NCI-H526 treated with DMSO at 0.1 percent for 48 hours (cell line): ENCODE data around the gene DCDC1.
A peak's percentile ranks its signal among the peaks of the same experiment; 100 is the strongest.

Experiments used
- DNase-seq: peaks from one replicate; lab custom pipeline; 2025; lab: John Stamatoyannopoulos, UW

The DCDC1 gene

GRCh38 chr11:31236143-31236542, 133.4 kb downstream of the DCDC1 start:
- peak; percentile 58 for DNase-seq

DNA sequence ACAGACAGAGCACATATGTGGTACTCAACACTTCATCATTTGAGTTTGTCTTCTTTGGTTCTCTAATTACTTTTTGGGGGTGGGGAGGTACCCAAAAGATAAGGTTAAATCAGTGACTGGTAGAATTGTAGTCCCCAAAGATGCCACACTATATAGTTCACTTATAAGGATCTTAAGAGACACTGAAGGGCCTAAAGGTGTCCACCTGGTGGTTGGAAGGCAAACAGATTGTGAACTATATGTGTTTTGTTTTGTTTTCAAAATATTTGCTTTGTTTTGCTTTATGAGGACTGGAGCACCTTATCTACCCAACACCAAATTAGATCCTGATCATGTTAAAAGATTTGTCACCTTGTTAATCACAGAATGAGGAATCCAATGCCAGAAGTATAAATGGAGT, 136.1 kb downstream of the DCDC1 start:
- DNase-seq = no peak

GRCh38 chr11:31231601-31232000, 137.9 kb downstream of the DCDC1 start:
- DNase-seq = no peak

DNA sequence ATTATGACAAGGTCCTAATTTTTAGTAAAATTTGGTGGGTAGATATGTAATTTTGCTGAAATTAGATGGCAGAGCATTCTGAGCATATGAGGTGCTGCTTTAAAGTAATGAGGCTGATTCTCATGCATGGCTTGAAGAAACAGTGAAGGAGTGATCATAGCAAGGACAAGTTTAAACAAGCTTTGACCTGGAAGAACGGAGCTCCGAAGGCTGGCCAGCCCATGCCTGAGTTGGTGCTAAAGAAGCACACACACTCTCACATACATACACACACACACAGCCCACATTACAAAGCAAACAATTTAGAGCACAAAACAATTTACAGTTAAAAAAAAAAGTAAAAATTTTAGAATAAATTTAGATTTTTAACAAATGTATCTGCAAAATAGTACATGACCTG, 150.7 kb downstream of the DCDC1 start:
- DNase-seq = no peak

DNA sequence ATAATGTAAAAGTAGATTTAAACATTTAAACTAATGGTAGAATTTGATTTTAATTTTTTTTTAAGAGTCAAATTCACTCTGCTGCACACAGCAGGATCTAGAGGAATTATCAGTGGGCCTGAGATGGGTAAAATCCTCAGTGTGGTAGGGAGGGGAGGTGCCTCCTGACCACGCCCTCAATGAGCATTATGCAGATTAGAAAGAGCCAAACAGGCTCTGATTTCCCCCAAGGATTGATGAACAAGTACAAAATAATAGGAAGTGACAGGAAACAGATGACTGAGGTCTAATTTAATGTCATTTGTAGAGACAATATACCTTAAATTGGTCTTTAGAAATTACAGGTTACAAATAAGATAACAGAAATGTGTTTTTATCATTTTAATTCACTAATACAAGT, 155.2 kb downstream of the DCDC1 start:
- no peak for DNase-seq

DNA sequence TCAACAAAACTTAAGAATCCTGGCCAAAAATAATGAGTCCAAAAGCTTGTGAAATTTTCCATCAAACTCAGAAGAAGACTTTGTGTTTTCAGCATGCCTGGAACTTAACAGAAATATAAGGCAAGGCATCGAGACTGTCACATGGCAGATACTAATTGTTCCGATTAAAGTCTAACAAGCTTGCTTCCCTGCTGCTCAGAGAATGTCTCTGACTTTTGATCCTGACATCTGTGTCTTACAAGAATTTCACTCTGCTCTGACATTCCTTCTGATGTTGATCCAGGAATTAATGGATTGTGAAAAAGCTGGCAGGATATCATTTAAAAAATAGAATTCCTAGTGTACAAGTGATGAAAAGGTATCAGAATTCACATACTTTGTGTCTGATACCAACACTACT, 170.2 kb downstream of the DCDC1 start:
- DNase-seq = no peak

GRCh38 chr11:31173926-31174680, 195.4 kb downstream of the DCDC1 start:
- DNase-seq = no peak

DNA sequence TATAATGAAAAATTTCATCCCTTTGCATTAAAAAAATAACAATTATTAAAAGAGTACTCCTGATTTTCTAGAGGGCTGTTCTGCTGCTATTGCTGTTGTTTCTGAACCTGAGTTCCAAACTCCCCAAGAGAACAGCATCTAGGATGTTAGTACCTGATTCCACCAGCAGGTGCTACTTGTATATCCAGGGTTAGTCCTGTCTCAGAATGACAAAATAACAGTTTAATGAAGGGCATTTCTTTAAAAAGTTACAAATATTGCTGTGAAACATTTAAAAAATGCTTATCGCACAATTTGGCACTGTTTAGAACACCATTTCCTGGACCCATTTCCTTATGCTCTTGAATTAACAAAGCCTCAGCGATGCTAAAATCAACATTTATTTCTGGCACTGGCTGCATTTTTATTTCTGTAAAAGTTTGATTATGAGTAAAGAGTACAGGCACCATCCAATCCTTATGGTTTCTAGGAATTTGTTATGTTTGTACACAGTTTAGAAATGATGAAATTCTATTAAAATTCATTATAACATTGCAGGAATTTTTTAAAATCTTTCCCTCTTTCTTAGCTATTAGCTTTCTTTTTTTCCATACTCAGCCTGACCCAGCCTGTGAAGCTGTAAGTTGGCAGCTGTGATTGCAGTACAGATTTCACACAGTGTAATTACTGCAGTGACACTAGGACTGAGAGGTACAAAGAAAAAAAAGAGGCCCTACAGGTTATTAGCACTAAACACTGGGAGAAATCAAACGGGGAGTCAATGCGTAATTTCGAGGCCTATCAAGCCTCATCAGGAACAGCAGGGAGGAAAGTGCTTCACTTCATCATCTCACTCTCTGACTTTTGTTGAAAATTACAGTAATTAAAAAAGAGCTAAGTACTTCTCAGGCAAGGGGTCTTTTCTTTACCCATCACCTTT, 208.8 kb downstream of the DCDC1 start:
- no peak for DNase-seq

- DNase-seq = no peak
Measured at GRCh38 chr11:31150841-31151240, 218.7 kb downstream of the DCDC1 start.

- DNase-seq = no peak
Measured at GRCh38 chr11:31150011-31150410, 219.5 kb downstream of the DCDC1 start.

DNA sequence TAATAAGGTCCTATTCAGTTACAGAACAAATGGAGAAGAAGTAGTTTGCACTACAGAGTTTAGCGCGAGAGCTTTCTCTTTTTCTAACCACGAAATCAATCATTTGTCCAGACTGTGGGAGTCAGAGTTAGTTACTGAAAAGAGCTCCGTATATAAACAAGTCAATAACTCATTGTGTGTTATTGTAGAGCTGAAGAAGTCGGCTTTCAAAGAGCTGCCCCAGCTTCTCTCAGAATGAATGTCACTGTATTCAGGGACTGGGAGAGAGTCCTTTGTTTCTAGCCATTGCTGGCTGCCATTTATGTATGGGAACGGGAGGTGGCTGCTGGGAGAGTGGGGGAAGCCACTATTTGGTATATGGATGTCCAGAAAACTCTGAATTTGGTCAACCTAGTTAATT, 227.8 kb downstream of the DCDC1 start:
- DNase-seq = no peak

DNA sequence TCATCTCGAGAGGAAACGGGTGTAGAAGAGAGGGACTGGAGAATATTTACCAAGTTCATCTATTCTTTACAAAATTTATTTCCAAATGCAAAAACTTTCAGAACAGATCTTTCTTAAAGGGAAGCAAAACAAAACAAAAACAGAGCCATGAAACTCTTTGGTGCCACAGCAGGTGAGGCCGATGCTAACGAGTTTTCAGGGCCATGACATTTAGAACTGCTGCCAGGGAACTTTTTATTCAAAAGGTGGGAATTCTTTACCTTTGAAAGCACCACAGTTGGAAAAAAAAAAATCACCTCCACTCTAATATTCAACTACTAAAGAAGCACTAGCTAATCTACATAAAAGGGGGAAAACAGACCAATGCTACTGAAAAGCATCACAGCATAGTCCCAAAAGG, 230.1 kb downstream of the DCDC1 start:
- no peak for DNase-seq

- DNase-seq = no peak
Measured at GRCh38 chr11:31132531-31133421, 236.8 kb downstream of the DCDC1 start.

GRCh38 chr11:31131760-31132159, 237.8 kb downstream of the DCDC1 start:
- DNase-seq = no peak

DNA sequence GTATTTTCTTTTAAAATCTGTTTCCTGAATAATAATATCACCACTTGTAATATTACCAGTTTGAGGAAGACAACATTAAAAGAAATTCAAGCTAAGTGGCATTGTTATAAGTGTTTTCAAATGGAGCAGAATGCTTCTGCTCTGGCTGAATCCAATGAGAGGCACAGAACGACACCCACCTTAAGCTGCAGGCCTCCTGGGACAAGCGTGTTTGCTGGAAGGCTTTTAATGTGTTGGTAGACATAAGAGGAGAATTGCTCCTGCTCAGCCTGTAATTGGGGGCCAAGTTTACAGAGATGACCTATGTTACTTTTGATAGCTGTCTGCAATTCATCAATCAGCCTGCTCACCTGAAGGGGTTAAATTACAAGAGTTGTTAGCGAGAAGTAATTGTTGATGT, 242.2 kb downstream of the DCDC1 start:
- no peak for DNase-seq

- no peak for DNase-seq
Measured at GRCh38 chr11:31120428-31120827, 249.1 kb downstream of the DCDC1 start.

DNA sequence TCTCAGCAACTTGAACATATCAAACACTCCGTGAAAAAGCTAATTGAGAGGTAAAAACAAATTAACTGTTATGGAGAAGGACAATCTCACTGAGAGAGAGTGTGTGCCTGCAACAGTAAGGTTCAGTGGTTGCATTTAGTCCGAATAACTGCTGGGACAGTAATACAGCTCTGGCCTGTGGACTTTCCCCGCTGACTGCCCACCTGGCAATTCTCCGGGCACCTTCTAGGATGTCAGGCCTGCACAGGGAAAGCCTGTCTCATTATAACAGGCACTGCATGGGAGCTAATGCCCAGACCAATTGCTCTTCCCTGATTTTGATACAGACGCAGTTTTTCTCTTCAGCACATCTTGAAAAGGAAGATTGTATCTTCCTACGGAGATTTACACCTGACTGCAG, 251.0 kb downstream of the DCDC1 start:
- no peak for DNase-seq

DNA sequence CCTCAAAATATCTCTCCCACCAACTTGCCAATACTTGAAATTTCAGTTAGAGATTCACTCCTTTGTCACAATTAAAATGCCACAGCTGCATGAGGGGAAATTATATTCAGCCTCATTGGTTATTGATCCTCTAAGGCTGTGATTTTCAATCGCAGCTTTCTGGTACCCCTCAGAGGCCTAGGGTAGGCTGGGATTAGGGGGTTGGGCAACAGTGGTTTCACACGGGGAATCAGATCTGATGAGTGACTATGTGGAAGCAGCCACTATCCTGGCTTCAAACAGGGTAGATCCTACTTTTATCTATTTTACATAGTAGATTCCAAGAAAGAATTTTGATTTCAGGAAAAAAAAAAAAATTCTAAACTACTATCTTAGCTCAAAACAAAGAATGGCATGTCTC, 252.5 kb downstream of the DCDC1 start:
- DNase-seq = no peak

DNA sequence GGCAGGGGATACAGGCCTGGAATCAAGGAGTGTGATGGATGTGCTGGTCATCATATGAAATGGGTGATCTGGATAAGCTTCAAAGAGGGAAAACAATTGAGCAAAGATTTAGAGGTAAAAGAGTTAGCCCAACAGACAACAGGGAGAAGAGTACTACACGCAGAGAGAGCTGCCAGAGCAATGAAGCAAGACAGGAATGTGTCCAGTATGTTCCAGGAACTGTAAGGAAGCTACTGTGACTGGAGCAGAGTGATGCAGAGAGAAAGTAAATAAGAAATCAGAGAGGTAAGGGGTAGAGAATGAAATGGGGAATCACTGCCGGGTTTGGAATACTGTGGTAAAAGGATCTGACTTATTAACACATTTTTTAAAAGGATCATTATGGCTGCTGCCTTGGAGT, 255.1 kb downstream of the DCDC1 start:
- no peak for DNase-seq

- no peak for DNase-seq
Measured at GRCh38 chr11:31110830-31111229, 258.7 kb downstream of the DCDC1 start.

DNA sequence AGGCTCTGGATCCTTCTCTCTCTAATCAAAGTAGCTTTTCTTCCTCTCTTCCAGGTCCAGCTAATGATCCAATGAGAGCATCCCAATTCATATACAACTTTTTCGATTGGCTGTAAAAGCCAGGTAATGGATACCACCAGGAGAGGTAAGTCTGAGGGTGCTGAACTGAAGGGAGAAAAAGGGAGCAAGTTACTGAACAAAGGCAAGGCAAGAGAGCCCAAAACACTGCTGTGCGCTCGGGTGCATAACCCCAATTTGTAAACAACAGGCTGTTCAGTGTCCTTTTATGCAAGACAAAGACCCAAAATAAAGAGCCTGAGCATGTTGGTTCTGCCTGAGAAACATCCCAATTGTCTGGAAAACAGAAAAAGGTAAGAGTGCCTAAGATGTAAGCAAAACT, 260.1 kb downstream of the DCDC1 start:
- DNase-seq = no peak

DNA sequence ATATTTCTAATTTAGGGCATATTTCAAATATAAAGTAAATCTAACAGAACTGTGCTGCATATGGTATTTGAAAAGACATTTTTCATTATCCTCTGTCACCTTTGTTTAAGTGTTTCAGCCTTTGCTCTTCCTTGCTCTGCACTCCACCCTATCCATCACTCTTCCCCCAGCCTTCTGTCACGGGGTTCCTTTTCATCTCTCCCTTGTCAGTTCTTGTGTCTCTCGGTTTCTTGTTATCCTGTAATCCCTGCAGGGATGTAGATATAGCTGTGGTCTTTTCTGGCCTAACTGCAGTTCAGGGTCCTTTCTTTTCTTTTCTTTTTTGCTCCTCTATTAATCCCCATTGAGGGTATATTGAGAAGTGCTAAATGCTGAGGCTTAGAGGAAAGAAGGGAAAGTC, 261.9 kb downstream of the DCDC1 start:
- no peak for DNase-seq
